Left lung (tissue), 10 donors: ENCODE results near the gene TANGO6. TPM values are rescaled to one million over a fixed set of nuclear protein-coding genes. Genes with fewer than 3 reads are reported as not detected.

Experiments used
- ATAC-seq: fragments of 200-7000 bp; cut with Tn5 transposase; one replicate; pipeline ENCODE4 v1.9.1; 2020; ENCODE audit warnings: moderate library complexity
- DNase-seq, 4 donors: peaks; one replicate each; pipeline ENCODE4 v3.0.0-alpha.2; 2013 to 2020
- H3K27ac ChIP-seq, 2 donors: fragments of 200-600 bp; sonication (generic) in 1 of 2; one replicate each; pipeline versions ENCODE4 v1.5.0 to v1.8.0; 2020 to 2021
- H3K27me3 ChIP-seq, 2 donors: fragments of 200-600 bp; sonication (generic) in 1 of 2; one replicate each; pipeline versions ENCODE4 v1.5.0 to v1.8.0; 2020 to 2021
- H3K36me3 ChIP-seq, 2 donors: fragments of 200-600 bp; sonication (generic) in 1 of 2; one replicate each; pipeline versions ENCODE4 v1.5.0 to v1.8.0; 2020 to 2021
- H3K4me1 ChIP-seq, 2 donors: fragments of 200-600 bp; one replicate each; pipeline ENCODE4 v1.8.0; 2021
- H3K4me3 ChIP-seq, 2 donors: fragments of 200-600 bp; sonication (generic) in 1 of 2; one replicate each; pipeline versions ENCODE4 v1.5.0 to v1.8.0; 2020 to 2021; ENCODE audit warnings: mild to moderate bottlenecking in 1 of 2
- H3K9me3 ChIP-seq, 2 donors: fragments of 200-600 bp; sonication (generic) in 1 of 2; one replicate each; pipeline versions ENCODE4 v1.5.0 to v1.8.0; 2020 to 2021
- CTCF ChIP-seq, 2 donors: fragments of 200-600 bp; sonication (generic) in 1 of 2; IDR thresholded peaks; one replicate each; pipeline versions ENCODE4 v1.5.0 to v1.8.0; 2021; ENCODE audit warnings: antibody characterized with exemption in 2 of 2
- intact Hi-C, 2 donors: fragments of 100-400 bp; cut with DNase I; formaldehyde crosslinking; loops; one replicate each; pipeline versions ENCODE4 v1.11.2 to v1.14.2; 2022
- polyA plus RNA-seq, 6 donors: library from polyadenylated mRNA; unstranded; fragments of 120-200 nt; gene quantifications; one replicate each; pipeline ENCODE4 v1.2.1, GENCODE V29; 2013; ENCODE audit not compliant: insufficient read length in 6 of 6
- total RNA-seq, 2 donors: library from RNA; stranded (reverse); fragmentation: NEBNext Ultra II Directional; extraction: Animal tissue kit (Norgen Biotek cat#: 25700); gene quantifications; one replicate each; pipeline ENCODE4 v1.2.1, GENCODE V29; 2021
- donor health status: DM: no; HTN: yes; CAD: no.
- donor health status: DM: no; HTN: no; CAD: no.

TANGO6 gene
- total and polyA plus RNA-seq, 8 donors, result 6.3 to 24.1 (median 7.9) TPM

GRCh38 chr16:69116906-69117305, 273.6 kb downstream of the TANGO6 start:
- intact Hi-C loops, result loop anchor here in 1 of 2 donors (10.0 kb wide), 1 partner anchor 222 kb away; no protein-coding TSS in a partner anchor
- Histone ChIP-seq H3K27ac (no peak overlapping the region), H3K9me3 (no peaks in the 10 kb centered on the region), H3K4me3 (no peak overlapping the region), H3K36me3 (peaks cover 0 to 85% of the 10 kb centered on the region in 2 donors), H3K27me3 (no peaks in the 10 kb centered on the region), H3K4me1 (peaks cover 0 to 10% of the 10 kb centered on the region in 2 donors)
- no peak for TF ChIP-seq CTCF (IDR thresholded peaks at IDR 0.05)
- ATAC-seq (no peak), DNase-seq (no peak)

GRCh38 chr16:69118468-69118867, 275.1 kb downstream of the TANGO6 start:
- intact Hi-C loops, result loop anchor here in 1 of 2 donors (10.0 kb wide), 1 partner anchor 224 kb away; no protein-coding TSS in a partner anchor
- H3K9me3 ChIP-seq, result no peaks in the 10 kb centered on the region
- H3K27me3 ChIP-seq, result no peaks in the 10 kb centered on the region
- no peak overlapping the region for H3K4me3 ChIP-seq
- H3K36me3 ChIP-seq, result peaks cover 0 to 77% of the 10 kb centered on the region in 2 donors
- ATAC-seq (no peak), DNase-seq (no peak)
- no peak overlapping the region for H3K27ac ChIP-seq
- no peak for TF ChIP-seq CTCF (IDR thresholded peaks at IDR 0.05)
- no peaks in the 10 kb centered on the region for H3K4me1 ChIP-seq

- Histone ChIP-seq H3K36me3 (peaks cover 0 to 74% of the 10 kb centered on the region in 2 donors), H3K9me3 (no peaks in the 10 kb centered on the region), H3K4me3 (no peak overlapping the region), H3K27me3 (no peaks in the 10 kb centered on the region), H3K27ac (no peak overlapping the region), H3K4me1 (no peaks in the 10 kb centered on the region)
- TF ChIP-seq CTCF (IDR thresholded peaks at IDR 0.05), result no peak
- intact Hi-C loops, result loop anchor here in 1 of 2 donors (10.0 kb wide), 1 partner anchor 224 kb away; no protein-coding TSS in a partner anchor
- no peak for DNase-seq
- ATAC-seq, result no peak
Observed at GRCh38 chr16:69118994-69119393, 275.7 kb downstream of the TANGO6 start.

GRCh38 chr16:69119536-69119935, 276.2 kb downstream of the TANGO6 start:
- Histone ChIP-seq H3K27me3 (no peaks in the 10 kb centered on the region), H3K4me1 (no peaks in the 10 kb centered on the region), H3K4me3 (no peak overlapping the region), H3K9me3 (no peaks in the 10 kb centered on the region), H3K27ac (no peak overlapping the region), H3K36me3 (peaks cover 0 to 71% of the 10 kb centered on the region in 2 donors)
- intact Hi-C loops, result loop anchor here in 1 of 2 donors (10.0 kb wide), 1 partner anchor 225 kb away; no protein-coding TSS in a partner anchor
- TF ChIP-seq CTCF (IDR thresholded peaks at IDR 0.05), result no peak
- ATAC-seq (no peak), DNase-seq (no peak)

- intact Hi-C loops, result loop anchor here in 1 of 2 donors (5.0 kb wide), 1 partner anchor 273 kb away; no protein-coding TSS in a partner anchor
- no peak for ATAC-seq
Observed at GRCh38 chr16:69120096-69120664, 276.8 kb downstream of the TANGO6 start.

More at GRCh38 chr16:69120096-69120664, 276.8 kb downstream of the TANGO6 start:
- Histone ChIP-seq H3K4me1 (no peaks in the 10 kb centered on the region), H3K36me3 (peaks cover 0 to 67% of the 10 kb centered on the region in 2 donors), H3K4me3 (no peak overlapping the region), H3K27me3 (no peaks in the 10 kb centered on the region), H3K9me3 (no peaks in the 10 kb centered on the region), H3K27ac (no peak overlapping the region)
- no peak for DNase-seq
- TF ChIP-seq CTCF (IDR thresholded peaks at IDR 0.05), result no peak
